K562 (cell line): ENCODE results near the gene FOXRED2. TPM values are rescaled to one million over a fixed set of nuclear protein-coding genes. Genes with fewer than 3 reads are reported as not detected.

Source experiments
- CBX1 ChIP-seq: sonication (generic); IDR thresholded peaks from 2 replicates; pipeline ENCODE4 v1.6.1; 2016; ENCODE audit warnings: antibody characterized with exemption, low read depth, mild to moderate bottlenecking
- CEBPG ChIP-seq, 3 experiments: fragments of 200-800 bp in 1 of 3; sonication (Bioruptor generic) in 1 of 3; sonication (generic) in 1 of 3; formaldehyde crosslinking in 1 of 3; IDR thresholded peaks in 2 of 3; conservative IDR thresholded peaks in 1 of 3; 2 replicates each; pipeline versions ENCODE4 v1.6.1 to v1.8.0; 2016 to 2022; ENCODE audit warnings: missing compliant biosample characterization in 2 of 3, missing genetic modification characterization in 2 of 3, mild to moderate bottlenecking in 1 of 3, missing genetic modification reagents in 1 of 3
- E2F3 ChIP-seq: fragments of 250-450 bp; sonication (Bioruptor Pico); IDR thresholded peaks from 2 replicates; pipeline ENCODE4 v1.4.0; 2020; ENCODE audit warnings: mild to moderate bottlenecking
- ELF1 ChIP-seq: fragments of 200-800 bp; sonication (Bioruptor generic); IDR thresholded peaks from 2 replicates; pipeline ENCODE4 v1.6.1; 2016; ENCODE audit warnings: missing genetic modification characterization, missing compliant biosample characterization
- ILK ChIP-seq: fragments of 450-650 bp; IDR thresholded peaks from 2 replicates; pipeline ENCODE4 v1.6.1; 2016; ENCODE audit warnings: missing genetic modification characterization, low read depth, mild to moderate bottlenecking, missing compliant biosample characterization, moderate library complexity, borderline replicate concordance
- MLX ChIP-seq, 2 experiments: fragments of 450-650 bp in 1 of 2; sonication (generic) in 1 of 2; formaldehyde crosslinking; conservative IDR thresholded peaks; 2 replicates each; pipeline versions ENCODE4 v1.4.0 to v1.8.1; 2020 to 2022; ENCODE audit warnings: mild to moderate bottlenecking in 1 of 2, missing genetic modification reagents in 1 of 2
- PTRF ChIP-seq: fragments of 450-650 bp; IDR thresholded peaks from 2 replicates; pipeline ENCODE4 v1.6.1; 2016; ENCODE audit warnings: mild to moderate bottlenecking, missing genetic modification characterization, missing compliant biosample characterization
- STAT5A ChIP-seq: IDR thresholded peaks from 2 replicates; pipeline ENCODE4 v1.6.1; 2012; ENCODE audit warnings: low read length, inconsistent platforms, borderline replicate concordance
- ZFP1 ChIP-seq: fragments of 450-650 bp; formaldehyde crosslinking; IDR thresholded peaks from 2 replicates; pipeline ENCODE4 v1.4.0; 2020; ENCODE audit warnings: mild to moderate bottlenecking, mixed read lengths
- ZNF165 ChIP-seq: fragments of 250-450 bp; sonication (Bioruptor Pico); IDR thresholded peaks from 2 replicates; pipeline ENCODE4 v1.4.0; 2020; ENCODE audit warnings: borderline replicate concordance
- ZNF253 ChIP-seq: fragments of 250-450 bp; sonication (Bioruptor Pico); conservative IDR thresholded peaks from 2 replicates; pipeline ENCODE4 v1.6.1; 2021; ENCODE audit warnings: mild to moderate bottlenecking
- ZNF398 ChIP-seq: fragments of 250-450 bp; sonication (Bioruptor Pico); IDR thresholded peaks from 2 replicates; pipeline ENCODE4 v1.8.0; 2021; ENCODE audit warnings: moderate library complexity, mild to moderate bottlenecking, inconsistent platforms
- polyA plus RNA-seq, 8 experiments: library from polyadenylated mRNA; depleted of rRNA in 4 of 8; stranded (reverse) in 5 of 8; unstranded in 3 of 8; fragments of >200 nt; fragmentation: Nextera tagmentation in 2 of 8; fragmentation: Illumina TruSeq in 1 of 8; extraction: Ambion mirVana in 2 of 8; extraction: Trizol in 1 of 8; gene quantifications; 2 replicates each; pipeline versions ENCODE4 v1.2.1 to v1.2.3, GENCODE V29; 2011 to 2014; ENCODE audit warnings: inconsistent platforms in 1 of 8, missing spikeins in 1 of 8
- total RNA-seq, 7 experiments: library from RNA; depleted of rRNA in 6 of 7; stranded (reverse); fragments of >200 nt in 6 of 7; fragmentation: Illumina TruSeq in 2 of 7; extraction: Trizol in 2 of 7; gene quantifications; 2 replicates each; pipeline versions ENCODE4 v1.2.1 to v1.2.3, GENCODE V29; 2011 to 2021; ENCODE audit warnings: low replicate concordance in 1 of 7
- TF ChIP-seq, protein P1 (sequence below), 2 experiments: IDR thresholded peaks; 2 replicates each; pipeline ENCODE4 v1.6.1; 2012; ENCODE audit warnings: improper control_type of control experiment in 2 of 2, low read depth in 2 of 2, low read length in 2 of 2, borderline replicate concordance in 1 of 2
- TF ChIP-seq, protein P2 (sequence below), 2 experiments: fragments of 150-350 bp in 1 of 2; IDR thresholded peaks; 2 replicates each; pipeline ENCODE4 v1.6.1; 2012 to 2016; ENCODE audit warnings: low read depth in 2 of 2, low read length in 2 of 2, mild to moderate bottlenecking in 1 of 2, moderate library complexity in 1 of 2

The FOXRED2 gene
- total and polyA plus RNA-seq, 9 of the 15 experiments (the other 6 are each of a cell fraction or from before 2014, with no cell fraction given) = 2.8 to 48.4 (median 7.8) TPM

DNA sequence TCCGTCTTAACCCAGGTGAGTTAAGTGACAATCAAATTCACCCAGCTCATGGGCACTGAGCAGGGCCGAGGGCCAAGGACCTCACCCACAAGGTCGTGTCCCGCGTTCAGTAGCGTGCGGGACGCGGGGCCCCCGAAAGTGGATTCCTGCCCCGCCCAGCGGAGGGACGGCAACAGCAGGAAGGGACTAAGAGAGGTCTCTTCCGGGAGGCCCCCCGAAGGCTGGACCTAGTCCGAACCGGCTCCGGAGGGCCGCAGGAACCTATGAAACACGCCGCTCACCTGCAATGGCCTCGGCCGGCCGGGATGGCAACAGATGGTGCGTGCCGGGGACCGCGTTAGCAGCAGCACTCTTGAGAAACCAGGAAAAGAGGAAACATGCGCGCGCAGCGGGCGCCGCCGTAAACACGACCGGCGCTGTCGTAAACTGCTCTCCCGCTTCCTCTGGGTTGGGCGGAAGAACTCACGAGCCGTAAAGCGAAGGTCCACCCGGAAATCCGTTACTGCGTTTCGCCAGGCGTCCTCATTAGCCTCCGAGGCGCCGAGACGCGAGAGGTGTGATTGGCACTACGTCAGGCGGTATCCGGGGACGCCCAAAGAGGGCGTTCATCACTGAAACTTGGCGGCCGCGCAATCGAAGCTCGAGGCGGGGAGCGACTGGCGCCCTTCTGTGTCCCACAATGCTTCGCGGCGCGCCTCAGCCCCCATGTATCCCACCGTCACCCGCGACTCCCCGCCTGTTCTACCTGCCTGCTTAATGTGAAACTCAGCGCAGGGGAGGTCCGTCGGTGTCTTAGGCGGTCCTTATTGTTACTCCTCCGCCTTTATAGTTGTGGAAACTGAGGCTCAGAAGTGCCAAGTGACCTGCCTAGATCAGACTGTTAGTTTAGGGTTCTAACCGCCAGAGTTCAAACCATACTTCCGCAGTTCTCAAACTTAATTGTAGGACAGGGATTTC, 22.2 kb upstream of the FOXRED2 start, which contains the start of gene EIF3D (continued):
- TF ChIP-seq CBX1 (0 out of 2 replicates have a peak, but pooled peaks have one; percentile 51), ILK (tag) (no peak), ZNF165 (no peak), ZFP1 (CRISPR knock-in tag) (no peak), ELF1 (tag) (peak; percentile 98), CEBPG (CRISPR knock-in tag; IDR thresholded peaks at IDR 0.05) (no peak), CEBPG (tag; conservative IDR thresholded peaks at IDR 0.05 in 1 of 2, IDR thresholded peaks at IDR 0.05 in 1 of 2) (no peak), MLX (CRISPR knock-in tag; conservative IDR thresholded peaks at IDR 0.05) (no peak), STAT5A (peak; percentile 6; the same call in 1 of the 2 replicates), ZNF398 (CRISPR knock-in tag) (no peak), E2F3 (CRISPR knock-in tag) (no peak), ZNF253 (CRISPR knock-in tag) (no peak), PTRF (tag) (no peak)
- TF ChIP-seq, protein P1, sequence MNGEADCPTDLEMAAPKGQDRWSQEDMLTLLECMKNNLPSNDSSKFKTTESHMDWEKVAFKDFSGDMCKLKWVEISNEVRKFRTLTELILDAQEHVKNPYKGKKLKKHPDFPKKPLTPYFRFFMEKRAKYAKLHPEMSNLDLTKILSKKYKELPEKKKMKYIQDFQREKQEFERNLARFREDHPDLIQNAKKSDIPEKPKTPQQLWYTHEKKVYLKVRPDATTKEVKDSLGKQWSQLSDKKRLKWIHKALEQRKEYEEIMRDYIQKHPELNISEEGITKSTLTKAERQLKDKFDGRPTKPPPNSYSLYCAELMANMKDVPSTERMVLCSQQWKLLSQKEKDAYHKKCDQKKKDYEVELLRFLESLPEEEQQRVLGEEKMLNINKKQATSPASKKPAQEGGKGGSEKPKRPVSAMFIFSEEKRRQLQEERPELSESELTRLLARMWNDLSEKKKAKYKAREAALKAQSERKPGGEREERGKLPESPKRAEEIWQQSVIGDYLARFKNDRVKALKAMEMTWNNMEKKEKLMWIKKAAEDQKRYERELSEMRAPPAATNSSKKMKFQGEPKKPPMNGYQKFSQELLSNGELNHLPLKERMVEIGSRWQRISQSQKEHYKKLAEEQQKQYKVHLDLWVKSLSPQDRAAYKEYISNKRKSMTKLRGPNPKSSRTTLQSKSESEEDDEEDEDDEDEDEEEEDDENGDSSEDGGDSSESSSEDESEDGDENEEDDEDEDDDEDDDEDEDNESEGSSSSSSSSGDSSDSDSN (IDR thresholded peaks at IDR 0.05; ENCODE audit: borderline replicate concordance in 1 of 2, low read depth in 2 of 2, low read length in 2 of 2) = peak in 1 of 2 experiments; percentile 66; a peak in 1 of 4 replicates
- TF ChIP-seq, protein P2, sequence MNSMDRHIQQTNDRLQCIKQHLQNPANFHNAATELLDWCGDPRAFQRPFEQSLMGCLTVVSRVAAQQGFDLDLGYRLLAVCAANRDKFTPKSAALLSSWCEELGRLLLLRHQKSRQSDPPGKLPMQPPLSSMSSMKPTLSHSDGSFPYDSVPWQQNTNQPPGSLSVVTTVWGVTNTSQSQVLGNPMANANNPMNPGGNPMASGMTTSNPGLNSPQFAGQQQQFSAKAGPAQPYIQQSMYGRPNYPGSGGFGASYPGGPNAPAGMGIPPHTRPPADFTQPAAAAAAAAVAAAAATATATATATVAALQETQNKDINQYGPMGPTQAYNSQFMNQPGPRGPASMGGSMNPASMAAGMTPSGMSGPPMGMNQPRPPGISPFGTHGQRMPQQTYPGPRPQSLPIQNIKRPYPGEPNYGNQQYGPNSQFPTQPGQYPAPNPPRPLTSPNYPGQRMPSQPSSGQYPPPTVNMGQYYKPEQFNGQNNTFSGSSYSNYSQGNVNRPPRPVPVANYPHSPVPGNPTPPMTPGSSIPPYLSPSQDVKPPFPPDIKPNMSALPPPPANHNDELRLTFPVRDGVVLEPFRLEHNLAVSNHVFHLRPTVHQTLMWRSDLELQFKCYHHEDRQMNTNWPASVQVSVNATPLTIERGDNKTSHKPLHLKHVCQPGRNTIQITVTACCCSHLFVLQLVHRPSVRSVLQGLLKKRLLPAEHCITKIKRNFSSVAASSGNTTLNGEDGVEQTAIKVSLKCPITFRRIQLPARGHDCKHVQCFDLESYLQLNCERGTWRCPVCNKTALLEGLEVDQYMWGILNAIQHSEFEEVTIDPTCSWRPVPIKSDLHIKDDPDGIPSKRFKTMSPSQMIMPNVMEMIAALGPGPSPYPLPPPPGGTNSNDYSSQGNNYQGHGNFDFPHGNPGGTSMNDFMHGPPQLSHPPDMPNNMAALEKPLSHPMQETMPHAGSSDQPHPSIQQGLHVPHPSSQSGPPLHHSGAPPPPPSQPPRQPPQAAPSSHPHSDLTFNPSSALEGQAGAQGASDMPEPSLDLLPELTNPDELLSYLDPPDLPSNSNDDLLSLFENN (IDR thresholded peaks at IDR 0.05; ENCODE audit: low read depth in 2 of 2, low read length in 2 of 2) = no peak
